ENCODE data around the gene GLS2.

The GLS2 gene

GRCh38 chr12:56529656-56530055 lies 41.7 kb upstream of the GLS2 start:
- Histone ChIP-seq H3K36me3 (ENCODE audit: insufficient read depth, low read length) (no peaks in the 10 kb centered on the region), H2AFZ (ENCODE audit: low read length) (no peak overlapping the region), H3K4me1 (ENCODE audit: insufficient read depth, low read length, severe bottlenecking) (no peaks in the 10 kb centered on the region), H3K79me2 (ENCODE audit: insufficient read depth, low read length) (no peaks in the 10 kb centered on the region), H3F3A (ENCODE audit: insufficient read depth, low read length) (no peaks in the 10 kb centered on the region), H3K4me2 (ENCODE audit: low read length) (no peak overlapping the region), H3K9ac (ENCODE audit: low read length) (no peak overlapping the region), H4K20me1 (ENCODE audit: insufficient read depth, low read length) (no peaks in the 10 kb centered on the region), H3K27me3 (ENCODE audit: insufficient read depth, low read length) (no peaks in the 10 kb centered on the region), H3K9me2 (ENCODE audit: low read depth, low read length) (no peaks in the 10 kb centered on the region), H3K27ac (ENCODE audit: low read depth, low read length, poor library complexity, severe bottlenecking) (no peak overlapping the region), H3K9me3 (ENCODE audit: low read length) (no peaks in the 10 kb centered on the region), H3K4me3 (ENCODE audit: low read depth, low read length, poor library complexity, severe bottlenecking) (no peak overlapping the region)
- TF ChIP-seq CTCF (IDR thresholded peaks at IDR 0.05; ENCODE audit: low read length) (no peak), EZH2 (IDR thresholded peaks at IDR 0.05; ENCODE audit: borderline replicate concordance, low read length) (no peak)

- Histone ChIP-seq H2AFZ (ENCODE audit: low read length) (no peak overlapping the region), H3F3A (ENCODE audit: insufficient read depth, low read length) (no peaks in the 10 kb centered on the region), H3K9me3 (ENCODE audit: low read length) (no peaks in the 10 kb centered on the region), H3K79me2 (ENCODE audit: insufficient read depth, low read length) (no peaks in the 10 kb centered on the region), H3K9me2 (ENCODE audit: low read depth, low read length) (no peaks in the 10 kb centered on the region), H3K27me3 (ENCODE audit: insufficient read depth, low read length) (no peaks in the 10 kb centered on the region), H3K27ac (ENCODE audit: low read depth, low read length, poor library complexity, severe bottlenecking) (no peak overlapping the region), H4K20me1 (ENCODE audit: insufficient read depth, low read length) (no peaks in the 10 kb centered on the region), H3K36me3 (ENCODE audit: insufficient read depth, low read length) (no peaks in the 10 kb centered on the region), H3K4me2 (ENCODE audit: low read length) (no peak overlapping the region), H3K4me1 (ENCODE audit: insufficient read depth, low read length, severe bottlenecking) (no peaks in the 10 kb centered on the region), H3K4me3 (ENCODE audit: low read depth, low read length, poor library complexity, severe bottlenecking) (no peak overlapping the region), H3K9ac (ENCODE audit: low read length) (no peak overlapping the region)
- TF ChIP-seq EZH2 (IDR thresholded peaks at IDR 0.05; ENCODE audit: borderline replicate concordance, low read length) (no peak), CTCF (IDR thresholded peaks at IDR 0.05; ENCODE audit: low read length) (no peak)
Observed at GRCh38 chr12:56528846-56529245, 40.9 kb upstream of the GLS2 start.

- H3K4me2 ChIP-seq (ENCODE audit: low read length) = no peak overlapping the region
- H2AFZ ChIP-seq (ENCODE audit: low read length) = no peak overlapping the region
- no peaks in the 10 kb centered on the region for H3K4me1 ChIP-seq (ENCODE audit: insufficient read depth, low read length, severe bottlenecking)
- H3K79me2 ChIP-seq (ENCODE audit: insufficient read depth, low read length) = no peaks in the 10 kb centered on the region
- TF ChIP-seq CTCF (IDR thresholded peaks at IDR 0.05; ENCODE audit: low read length) (no peak), EZH2 (IDR thresholded peaks at IDR 0.05; ENCODE audit: borderline replicate concordance, low read length) (no peak)
- no peaks in the 10 kb centered on the region for H3K27me3 ChIP-seq (ENCODE audit: insufficient read depth, low read length)
- no peak overlapping the region for H3K4me3 ChIP-seq (ENCODE audit: low read depth, low read length, poor library complexity, severe bottlenecking)
- H4K20me1 ChIP-seq (ENCODE audit: insufficient read depth, low read length) = no peaks in the 10 kb centered on the region
- no peaks in the 10 kb centered on the region for H3K36me3 ChIP-seq (ENCODE audit: insufficient read depth, low read length)
- no peaks in the 10 kb centered on the region for H3K9me2 ChIP-seq (ENCODE audit: low read depth, low read length)
- H3K9me3 ChIP-seq (ENCODE audit: low read length) = no peaks in the 10 kb centered on the region
- no peak overlapping the region for H3K9ac ChIP-seq (ENCODE audit: low read length)
- no peaks in the 10 kb centered on the region for H3F3A ChIP-seq (ENCODE audit: insufficient read depth, low read length)
- no peak overlapping the region for H3K27ac ChIP-seq (ENCODE audit: low read depth, low read length, poor library complexity, severe bottlenecking)
Observed at GRCh38 chr12:56522411-56523193, 34.6 kb upstream of the GLS2 start.
